T-helper 2 cell treated with Interferon-gamma antibody and Interleukin-4, amounts not matched to agents 100 ng/mL and 5 ng/mL, for 36 hours (primary cell): ENCODE results near the gene TOR3A. TPM values are rescaled to one million over a fixed set of nuclear protein-coding genes. Genes with fewer than 3 reads are reported as not detected.
"Not testable (repeated sequence)": the region's sequence is repeated elsewhere in the genome, so short reads cannot be mapped to it uniquely, and the experiment has no call there.

Source experiments
- intact Hi-C: fragments of 100-400 bp; cut with micrococcal nuclease; formaldehyde crosslinking; loops from one replicate; pipeline ENCODE4 v1.15.1; 2023
- total RNA-seq: library from RNA; stranded (reverse); gene quantifications from 2 replicates; pipeline ENCODE4 v1.2.3, GENCODE V29; 2022

The TOR3A gene
- 44.4 and 45.4 TPM in 2 replicates for total RNA-seq

- intact Hi-C loops, result loop anchor here (1.0 to 2.0 kb wide), 6 partner anchors 45 to 733 kb away; partner anchors contain the start of genes ABL2 and AXDND1
Measured at GRCh38 chr1:179081687-179082332, at the start of gene TOR3A. TSS of gene TOR3A (plus strand) at chr1:179082070. CDS start at chr1:179082129, 59 bp downstream.

GRCh38 chr1:179034720-179035119, 47.1 kb upstream of the TOR3A start:
- intact Hi-C loops, result loop anchor here (1.0 to 2.0 kb wide), 2 partner anchors 8 to 330 kb away; partner anchors contain the start of gene AXDND1

GRCh38 chr1:179036844-179037465, 44.9 kb upstream of the TOR3A start:
- intact Hi-C loops, result loop anchor here (1.0 kb wide), 1 partner anchor 44 kb away; no protein-coding TSS in a partner anchor

- intact Hi-C loops, result no loop called here
Measured at GRCh38 chr1:179038528-179039281, 43.2 kb upstream of the TOR3A start.

GRCh38 chr1:179039502-179040174, 42.2 kb upstream of the TOR3A start:
- intact Hi-C loops, result not testable (repeated sequence)

GRCh38 chr1:179040175-179040551, 41.7 kb upstream of the TOR3A start:
- intact Hi-C loops, result not testable (repeated sequence)

GRCh38 chr1:179042087-179042486, 39.8 kb upstream of the TOR3A start:
- intact Hi-C loops, result no loop called here

- intact Hi-C loops, result no loop called here
Measured at GRCh38 chr1:179042700-179043099, 39.2 kb upstream of the TOR3A start.

- intact Hi-C loops, result no loop called here
Measured at GRCh38 chr1:179043266-179043665, 38.6 kb upstream of the TOR3A start.

GRCh38 chr1:179043907-179044306, 38.0 kb upstream of the TOR3A start:
- intact Hi-C loops, result no loop called here

GRCh38 chr1:179046808-179047635, 34.8 kb upstream of the TOR3A start:
- intact Hi-C loops, result no loop called here

- intact Hi-C loops, result no loop called here
Measured at GRCh38 chr1:179047636-179047997, 34.3 kb upstream of the TOR3A start.

- intact Hi-C loops, result no loop called here
Measured at GRCh38 chr1:179048339-179049124, 33.3 kb upstream of the TOR3A start.

- intact Hi-C loops, result no loop called here
Measured at GRCh38 chr1:179052776-179053175, 29.1 kb upstream of the TOR3A start.

- intact Hi-C loops, result no loop called here
Measured at GRCh38 chr1:179053486-179053885, 28.4 kb upstream of the TOR3A start.

- intact Hi-C loops, result no loop called here
Measured at GRCh38 chr1:179055937-179056336, 25.9 kb upstream of the TOR3A start.

GRCh38 chr1:179058487-179059483, 23.1 kb upstream of the TOR3A start:
- intact Hi-C loops, result no loop called here

GRCh38 chr1:179061360-179062282, 20.2 kb upstream of the TOR3A start:
- intact Hi-C loops, result no loop called here
